Adrenal gland (tissue), 12 donors: ENCODE measurements around the gene FAM120B. TPM values are rescaled to one million over a fixed set of nuclear protein-coding genes. Genes with fewer than 3 reads are reported as not detected.

ENCODE experiments used
- DNase-seq, 7 donors: peaks; one replicate each; pipeline ENCODE4 v3.0.0-alpha.2; 2019 to 2020
- H3K27ac ChIP-seq, 5 donors: fragments of 200-600 bp; sonication (generic) in 4 of 5; 1 replicate in 3 of 5; 2 replicates in 2 of 5; pipeline versions ENCODE4 v1.5.1 to v1.8.0; 2016 to 2020; ENCODE audit warnings: mild to moderate bottlenecking in 1 of 5
- H3K27me3 ChIP-seq: fragments of 200-600 bp; 2 replicates; pipeline ENCODE4 v1.8.0; 2021
- H3K36me3 ChIP-seq, 2 donors: fragments of 200-600 bp; replicated peaks in 1 of 2; 1 replicate in 1 of 2; 2 replicates in 1 of 2; pipeline versions ENCODE4 v1.5.1 to v1.8.0; 2018 to 2022
- H3K4me1 ChIP-seq, 2 donors: fragments of 200-600 bp; replicated peaks in 1 of 2; 1 replicate in 1 of 2; 2 replicates in 1 of 2; pipeline versions ENCODE4 v1.5.1 to v1.8.0; 2018 to 2021
- H3K4me3 ChIP-seq, 4 donors: fragments of 200-600 bp; sonication (generic) in 3 of 4; one replicate each; pipeline ENCODE4 v1.5.1; 2016 to 2018
- H3K9me3 ChIP-seq, 3 donors: fragments of 200-600 bp; sonication (generic) in 1 of 3; replicated peaks in 1 of 3; 1 replicate in 2 of 3; 2 replicates in 1 of 3; pipeline versions ENCODE4 v1.5.1 to v1.8.0; 2016 to 2021
- CTCF ChIP-seq, 6 experiments: fragments of 450-650 bp in 4 of 6; fragments of 200-600 bp in 2 of 6; sonication (generic) in 1 of 6; IDR thresholded peaks; 1 replicate in 5 of 6; 2 replicates in 1 of 6; pipeline versions ENCODE4 v1.5.1 to v1.8.0; 2016 to 2021; ENCODE audit warnings: antibody characterized with exemption in 6 of 6, mild to moderate bottlenecking in 2 of 6, moderate library complexity in 1 of 6
- POLR2A ChIP-seq, 2 donors: fragments of 450-650 bp; IDR thresholded peaks; one replicate each; pipeline ENCODE4 v1.6.1; 2017; ENCODE audit warnings: antibody characterized with exemption in 2 of 2, mild to moderate bottlenecking in 2 of 2, moderate library complexity in 1 of 2
- WGBS, 4 donors: extraction: QIAGEN DNeasy Blood & Tissue Kit in 2 of 4; methylation state at CpG; one replicate each; pipeline versions ENCODE4 v1.1.5 to v1.1.7; 2013 to 2017; 5-methylcytosine and 5-hydroxymethylcytosine counted together
- intact Hi-C, 2 donors: fragments of 100-400 bp; cut with DNase I; formaldehyde crosslinking; loops; one replicate each; pipeline versions ENCODE4 v1.14.1 to v1.15.0; 2022 to 2023
- polyA plus RNA-seq, 3 donors: library from polyadenylated mRNA; stranded (reverse); fragments of 200-250 nt in 2 of 3; fragments of 350-450 nt in 1 of 3; fragmentation: Illumina TruSeq in 1 of 3; extraction: RNeasy Lipid Tissue Mini Kit (QIAGEN cat#74804) in 1 of 3; gene quantifications; one replicate each; pipeline ENCODE4 v1.2.3, GENCODE V29; 2013 to 2014
- total RNA-seq, 9 donors: library from RNA; depleted of rRNA in 4 of 9; stranded (reverse); fragments of >200 nt in 4 of 9; fragments of 120-200 nt in 1 of 9; fragmentation: NEBNext Ultra II Directional in 1 of 9; extraction: Animal tissue kit (Norgen Biotek cat#: 25700) in 1 of 9; gene quantifications; one replicate each; pipeline versions ENCODE4 v1.1.0 to v1.2.4, GENCODE V29; 2013 to 2023
- donor health status: healthy with polysubstance abuse.
- donor health status: Bipolar disorder and iron deficiency.
- donor health status: DM: yes; HTN: yes; CAD: no.
- donor health status: DM: no; HTN: no; CAD: no.
- donor health status: DM: no; HTN: no; CAD: no.
- donor health status: DM: yes; HTN: yes; CAD: no.

Gene FAM120B
- total and polyA plus RNA-seq, 12 donors = 12.4 to 42.0 (median 27.4) TPM

GRCh38 chr6:170444811-170445211 is 138.3 kb downstream of the FAM120B start:
- H3K27me3 ChIP-seq = no peaks in the 10 kb centered on the region
- DNase-seq = peak in 1 of 7 donors; percentile 30
- no peak overlapping the region for H3K27ac ChIP-seq
- H3K9me3 ChIP-seq = no peaks in the 10 kb centered on the region
- TF ChIP-seq CTCF (IDR thresholded peaks at IDR 0.05) = no peak
- no peak for TF ChIP-seq POLR2A (IDR thresholded peaks at IDR 0.05)
- no peaks in the 10 kb centered on the region for H3K36me3 ChIP-seq
- H3K4me1 ChIP-seq = no peaks in the 10 kb centered on the region
- H3K4me3 ChIP-seq = no peak overlapping the region
- intact Hi-C loops = no loop called here
- WGBS, 4 donors = 62 to 81% (median 78%) methylated on average over 10 to 15 of the region's 15 CpGs

GRCh38 chr6:170445487-170445886 is 138.9 kb downstream of the FAM120B start:
- H3K4me3 ChIP-seq = no peak overlapping the region
- intact Hi-C loops = no loop called here
- no peak for TF ChIP-seq CTCF (IDR thresholded peaks at IDR 0.05)
- no peak for TF ChIP-seq POLR2A (IDR thresholded peaks at IDR 0.05)
- DNase-seq = peak in 1 of 7 donors; percentile 9
- no peaks in the 10 kb centered on the region for H3K27me3 ChIP-seq
- H3K27ac ChIP-seq = no peak overlapping the region
- no peaks in the 10 kb centered on the region for H3K9me3 ChIP-seq
- H3K4me1 ChIP-seq = no peaks in the 10 kb centered on the region
- WGBS, 4 donors = 87 to 97% (median 93%) methylated on average over 16 to 17 of the region's 17 CpGs
- H3K36me3 ChIP-seq = no peaks in the 10 kb centered on the region

GRCh38 chr6:170445971-170446370 is 139.4 kb downstream of the FAM120B start:
- no peaks in the 10 kb centered on the region for H3K27me3 ChIP-seq
- WGBS, 4 donors = 81 to 89% (median 86%) methylated on average over 9 of the region's 9 CpGs
- no peaks in the 10 kb centered on the region for H3K4me1 ChIP-seq
- peak in 1 of 7 donors; percentile 31 for DNase-seq
- intact Hi-C loops = no loop called here
- H3K4me3 ChIP-seq = no peak overlapping the region
- H3K27ac ChIP-seq = no peak overlapping the region
- no peak for TF ChIP-seq POLR2A (IDR thresholded peaks at IDR 0.05)
- TF ChIP-seq CTCF (IDR thresholded peaks at IDR 0.05) = no peak
- no peaks in the 10 kb centered on the region for H3K36me3 ChIP-seq
- no peaks in the 10 kb centered on the region for H3K9me3 ChIP-seq

GRCh38 chr6:170446841-170447560 is 140.4 kb downstream of the FAM120B start:
- no peaks in the 10 kb centered on the region for H3K4me1 ChIP-seq
- no peak overlapping the region for H3K27ac ChIP-seq
- peak in 3 of 7 donors; percentile 46 to 59 (median 49) for DNase-seq
- H3K36me3 ChIP-seq = no peaks in the 10 kb centered on the region
- no peak overlapping the region for H3K4me3 ChIP-seq
- TF ChIP-seq POLR2A (IDR thresholded peaks at IDR 0.05) = no peak
- no peaks in the 10 kb centered on the region for H3K27me3 ChIP-seq
- 61 to 72% (median 64%) methylated on average over 11 to 15 of the region's 15 CpGs for WGBS, 4 donors
- intact Hi-C loops = no loop called here
- no peaks in the 10 kb centered on the region for H3K9me3 ChIP-seq

GRCh38 chr6:170447561-170447930 is 141.0 kb downstream of the FAM120B start:
- Histone ChIP-seq H3K4me1 (no peaks in the 10 kb centered on the region), H3K27ac (no peak overlapping the region), H3K9me3 (no peaks in the 10 kb centered on the region), H3K36me3 (no peaks in the 10 kb centered on the region), H3K27me3 (no peaks in the 10 kb centered on the region), H3K4me3 (no peak overlapping the region)
- intact Hi-C loops = no loop called here
- no peak for TF ChIP-seq POLR2A (IDR thresholded peaks at IDR 0.05)
- TF ChIP-seq CTCF (IDR thresholded peaks at IDR 0.05) = no peak
- DNase-seq = no peak
- WGBS, 4 donors = 88 to 95% (median 92%) methylated on average over 13 to 14 of the region's 14 CpGs
